Muscle of back (tissue), 11 donors: ENCODE measurements around the gene P2RY2. TPM values are rescaled to one million over a fixed set of nuclear protein-coding genes. Genes with fewer than 3 reads are reported as not detected.

ENCODE experiments used
- DNase-seq, 3 donors: peaks; one replicate each; pipeline versions ENCODE4 v3.0.0 to v3.0.0-alpha.2; 2013
- polyA plus RNA-seq, 10 donors: library from polyadenylated mRNA; unstranded; fragments of 120-200 nt; gene quantifications; one replicate each; pipeline ENCODE4 v1.2.1, GENCODE V29; 2013; ENCODE audit not compliant: insufficient read length in 10 of 10

Gene P2RY2
- polyA plus RNA-seq, 10 donors: 0.48 to 2.5 (median 0.83) TPM

DNA sequence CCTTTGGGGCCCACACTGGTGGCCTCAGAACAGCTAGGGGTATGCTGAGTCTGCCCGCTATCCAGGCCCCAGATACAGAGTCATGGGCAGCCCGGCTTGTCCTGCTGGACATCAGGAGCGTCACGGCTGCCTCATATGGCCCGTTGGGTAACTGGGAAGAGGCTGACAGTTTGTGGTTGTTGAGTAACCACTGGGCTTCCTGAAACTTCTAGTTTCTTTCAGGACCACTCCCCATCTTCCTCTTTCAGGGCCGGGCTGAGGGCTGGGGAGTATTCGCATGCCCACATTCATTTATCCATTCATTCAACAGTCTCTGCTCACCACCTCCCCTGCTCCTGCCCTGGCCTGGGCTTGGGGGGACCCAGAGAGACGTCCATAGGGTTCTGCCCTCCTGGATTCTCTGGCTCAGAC, 13.4 kb upstream of the P2RY2 start:
- no peak for DNase-seq

DNA sequence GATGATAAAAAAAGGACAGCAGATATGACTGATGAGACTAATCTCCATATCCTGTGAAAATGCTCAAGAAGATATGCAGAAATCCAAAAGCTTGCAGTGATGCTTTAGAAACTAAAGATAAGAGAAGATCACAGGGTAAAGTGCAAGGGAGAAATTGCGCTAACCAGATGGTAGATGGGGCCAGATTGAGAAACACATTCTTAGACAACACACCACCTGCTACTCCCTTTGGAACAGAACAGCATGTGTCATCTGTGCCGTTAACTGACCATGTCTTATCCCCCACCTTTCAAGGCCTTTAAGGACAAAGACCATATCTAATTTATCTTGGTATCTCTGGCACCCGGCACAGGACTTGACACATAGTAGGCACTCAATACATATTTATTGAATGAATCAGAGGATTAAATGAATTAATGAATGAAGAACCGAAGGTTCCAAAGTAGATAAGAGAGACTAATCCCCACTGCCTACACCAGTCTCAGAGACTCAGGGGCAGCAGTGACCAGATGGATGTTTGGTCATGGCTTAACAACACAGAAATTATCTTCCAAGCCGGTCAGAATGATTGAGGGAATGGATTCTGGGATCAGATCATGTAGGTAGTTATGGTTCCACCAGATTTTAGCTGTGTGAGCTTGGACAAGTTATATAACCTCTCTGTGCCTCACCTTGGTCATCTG, 12.3 kb upstream of the P2RY2 start:
- DNase-seq: no peak

GRCh38 chr11:73206801-73207200, 11.3 kb upstream of the P2RY2 start:
- no peak for DNase-seq

DNA sequence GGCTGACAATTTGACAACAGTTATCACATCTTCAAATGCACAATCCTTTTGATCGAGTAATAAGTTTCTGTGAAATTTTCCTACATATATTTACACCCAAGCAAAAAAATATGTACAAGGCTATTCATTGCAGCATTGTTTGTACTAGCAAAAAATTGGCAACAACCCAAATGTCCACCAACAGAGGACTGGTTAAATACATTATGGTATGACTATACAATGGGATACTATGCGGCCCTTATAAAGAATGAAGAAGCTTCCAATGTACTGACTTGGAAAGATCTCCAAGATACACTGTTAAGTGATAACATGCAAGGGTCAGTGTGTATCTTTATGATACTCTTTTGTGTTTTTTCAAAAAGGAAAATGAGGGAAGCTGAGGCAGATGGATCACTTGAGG, 8.2 kb upstream of the P2RY2 start:
- DNase-seq: no peak

DNA sequence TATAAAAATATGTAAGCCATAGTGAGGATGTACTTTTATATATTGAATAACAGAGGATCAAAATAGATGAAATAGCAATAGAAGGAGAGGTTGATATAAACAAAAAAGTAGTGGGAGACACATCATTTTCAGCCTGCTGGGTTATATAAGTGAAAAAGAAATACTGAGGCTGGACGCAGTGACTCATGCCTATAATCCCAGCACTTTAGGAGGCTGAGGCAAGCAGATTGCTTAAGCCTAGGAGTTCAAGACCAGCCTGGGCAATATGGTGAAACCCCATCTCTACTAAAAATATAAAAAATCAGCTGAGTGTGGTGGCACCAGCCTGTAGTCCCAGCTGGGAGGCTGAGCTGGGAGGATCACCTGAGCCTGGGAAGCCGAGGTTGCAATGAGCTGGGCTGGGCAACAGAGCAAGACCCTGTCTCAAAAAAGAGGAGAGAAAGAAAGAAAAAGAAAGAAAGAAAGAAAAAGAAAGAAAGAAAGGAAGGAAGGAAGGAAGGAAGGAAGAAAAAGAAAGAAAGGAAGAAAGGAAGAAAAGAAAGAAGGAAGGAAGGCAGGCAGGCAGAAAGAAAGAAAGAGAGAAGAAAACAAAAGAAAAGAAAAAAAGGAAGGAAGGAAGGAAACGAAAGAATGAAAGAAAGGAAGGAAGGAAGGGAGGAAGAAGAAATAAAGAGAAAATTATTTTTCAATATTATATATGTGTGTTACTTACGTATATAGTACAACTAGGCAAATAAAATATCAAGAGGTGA, 7.0 kb upstream of the P2RY2 start:
- no peak for DNase-seq

DNA sequence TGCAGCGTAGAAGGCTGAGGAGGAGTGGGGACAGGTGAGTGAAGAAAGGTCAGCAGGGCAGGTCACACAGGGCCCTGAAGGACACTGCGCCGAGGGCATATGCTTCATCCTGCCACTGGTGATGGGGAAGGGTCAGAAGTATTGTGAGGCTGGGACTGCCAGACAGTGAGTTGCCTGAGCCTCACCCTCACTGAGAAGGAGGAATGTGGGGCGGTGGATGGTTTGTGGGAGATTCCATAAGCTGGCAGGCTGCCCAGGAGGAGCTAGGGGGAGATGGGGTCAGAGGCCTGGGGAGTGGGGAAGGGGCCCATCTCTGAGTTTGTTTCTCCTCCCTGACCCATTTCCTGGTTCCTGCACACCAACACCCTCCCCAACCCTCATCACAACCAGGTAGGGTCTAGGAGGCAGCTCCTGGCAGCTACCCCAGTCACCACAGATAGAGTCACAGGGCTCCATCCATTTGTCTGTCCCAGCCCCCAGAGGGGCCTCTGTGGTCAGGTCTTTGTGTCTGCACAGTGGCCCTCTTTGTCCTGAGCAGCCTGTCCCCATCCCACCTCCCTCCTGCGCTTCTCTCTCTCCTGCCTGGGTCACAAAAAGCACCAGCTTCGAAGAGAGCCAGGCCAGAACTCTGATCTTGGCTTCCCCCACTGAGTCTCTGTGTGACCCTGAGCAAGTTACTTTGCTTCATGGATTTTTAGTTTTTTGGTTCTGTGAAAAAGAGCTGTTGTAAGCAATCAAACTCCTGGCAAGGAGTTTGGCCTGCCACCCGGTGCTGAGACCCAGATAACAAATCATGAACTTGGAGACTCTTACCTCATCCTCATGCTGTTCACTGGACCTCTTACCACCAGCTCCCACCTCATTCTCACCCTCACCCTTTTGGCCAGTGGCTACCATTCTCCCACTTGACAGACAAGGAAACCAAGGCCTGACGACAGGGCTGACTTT, 4.6 kb upstream of the P2RY2 start:
- DNase-seq: no peak

DNA sequence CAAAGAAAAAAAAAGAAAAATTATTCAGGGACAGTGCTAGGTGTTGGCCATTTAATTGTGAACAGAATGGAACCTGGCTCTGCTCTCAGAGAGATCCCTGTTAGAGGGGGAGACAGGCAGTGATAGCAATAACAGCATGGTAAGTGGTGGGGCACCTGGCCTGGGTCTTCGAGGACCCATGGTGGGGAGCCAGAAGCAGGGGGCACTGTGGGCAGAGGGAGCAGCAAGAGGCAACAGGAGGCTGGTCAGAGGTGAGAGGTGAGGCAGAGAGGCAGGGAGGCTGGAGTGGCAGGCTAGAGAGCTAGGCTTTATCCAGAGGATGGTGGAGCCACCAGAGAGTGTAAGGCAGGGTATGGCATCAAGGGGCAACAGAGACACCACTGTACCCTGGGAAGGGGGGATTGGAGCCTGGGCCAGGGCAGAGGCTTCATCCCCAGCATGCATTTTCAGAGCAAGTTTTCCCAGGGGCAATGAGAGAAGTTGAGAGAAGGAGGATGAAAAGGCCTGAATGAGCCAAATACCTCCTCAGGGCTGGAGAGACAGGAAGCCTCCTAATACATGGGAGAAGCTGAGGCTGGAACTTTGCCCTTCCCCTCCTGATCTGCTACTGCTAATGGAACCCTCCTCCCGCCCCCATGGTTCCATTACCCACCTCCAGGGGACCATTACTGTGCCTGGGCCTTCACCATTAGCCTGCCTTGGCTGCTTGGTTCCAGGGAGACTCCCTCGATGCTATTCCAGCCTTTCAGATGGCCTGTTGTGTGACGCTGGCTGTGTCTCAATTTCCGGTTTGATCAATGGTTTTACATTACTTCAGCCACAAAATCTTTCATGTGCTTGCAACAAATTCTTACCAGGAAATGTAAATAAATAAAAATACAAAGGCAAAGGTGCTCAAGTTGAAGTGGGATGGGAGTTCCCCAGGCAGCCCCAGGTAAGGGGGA, 2.6 kb upstream of the P2RY2 start:
- no peak for DNase-seq

DNA sequence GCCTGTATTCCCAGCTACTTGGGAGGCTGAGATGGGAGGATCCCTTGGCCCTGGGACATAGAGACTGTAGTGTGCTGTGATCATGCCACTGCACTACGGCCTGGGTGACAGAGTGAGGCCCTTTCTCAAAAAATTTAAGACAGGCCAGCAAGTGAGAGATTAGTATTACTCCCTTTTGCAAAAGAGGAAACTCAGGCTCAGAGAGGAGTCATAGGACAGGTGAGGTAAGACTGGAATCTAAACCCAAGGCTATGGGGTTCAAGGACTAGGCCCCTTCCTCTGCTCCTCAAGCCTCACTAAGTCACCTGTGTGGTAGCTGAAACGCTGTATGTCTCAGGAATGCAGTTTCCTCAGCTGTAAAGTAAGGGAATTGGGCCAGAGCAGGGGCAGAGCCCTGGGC, 1.6 kb upstream of the P2RY2 start:
- DNase-seq: no peak

DNA sequence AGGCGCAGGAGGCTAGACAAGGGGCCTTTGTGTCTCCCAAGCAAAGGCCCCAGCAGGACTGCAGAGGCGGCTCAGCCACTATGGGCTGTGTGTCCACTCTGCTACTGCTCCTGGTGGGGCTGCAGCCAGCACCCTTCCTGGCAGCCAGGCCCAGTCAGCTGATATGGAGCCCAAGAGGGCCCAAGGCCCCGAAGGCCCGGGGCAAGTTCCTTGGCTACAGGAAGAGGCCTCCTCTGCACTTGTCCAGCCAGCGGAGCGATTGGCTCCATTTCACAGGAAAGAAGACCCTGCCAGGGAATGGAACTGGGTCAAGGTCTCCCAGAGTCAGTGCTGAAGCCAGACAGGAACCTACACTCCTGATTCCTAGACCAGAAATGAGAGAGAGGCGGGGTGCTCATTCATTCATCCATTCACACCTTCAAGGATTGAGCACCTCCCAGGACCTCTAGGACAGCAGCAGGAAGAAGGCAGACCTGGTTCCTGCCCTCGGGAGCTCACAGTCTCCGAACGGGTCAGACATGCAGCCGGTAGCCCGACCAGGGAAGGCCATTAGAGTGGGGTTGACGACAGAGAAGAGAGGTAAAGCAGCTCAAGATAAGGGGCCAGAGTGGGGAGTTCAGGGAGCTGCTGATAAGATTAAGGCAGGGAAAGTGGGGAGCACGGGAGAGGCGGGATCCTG, 811 bp upstream of the P2RY2 start:
- no peak for DNase-seq

DNA sequence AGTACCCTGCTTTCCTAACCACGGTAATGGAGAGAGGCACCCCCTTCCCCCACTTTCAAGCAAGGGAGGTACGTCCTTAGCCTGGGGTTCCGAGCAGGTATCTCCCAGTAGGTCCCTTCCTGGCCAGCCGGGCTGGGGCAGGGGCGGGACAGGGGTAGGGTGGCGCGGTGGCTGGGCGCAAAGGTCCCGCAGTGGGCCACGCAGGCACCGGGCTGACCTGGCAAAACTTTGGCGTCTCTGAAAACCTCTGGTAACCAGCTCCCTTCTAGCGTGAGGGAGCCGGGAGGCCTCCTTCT, 323 bp upstream of the P2RY2 start:
- no peak for DNase-seq

GRCh38 chr11:73218830-73219215, 742 bp downstream of the P2RY2 start:
- DNase-seq: no peak

- DNase-seq: no peak
These were observed 1.6 kb downstream of the P2RY2 start for GRCh38 chr11:73219396-73220285.

- DNase-seq: no peak
These were observed 3.4 kb downstream of the P2RY2 start for GRCh38 chr11:73221451-73221850.

GRCh38 chr11:73221996-73222395, 3.9 kb downstream of the P2RY2 start:
- no peak for DNase-seq

- DNase-seq: no peak
These were observed 6.1 kb downstream of the P2RY2 start for GRCh38 chr11:73223998-73224730.

DNA sequence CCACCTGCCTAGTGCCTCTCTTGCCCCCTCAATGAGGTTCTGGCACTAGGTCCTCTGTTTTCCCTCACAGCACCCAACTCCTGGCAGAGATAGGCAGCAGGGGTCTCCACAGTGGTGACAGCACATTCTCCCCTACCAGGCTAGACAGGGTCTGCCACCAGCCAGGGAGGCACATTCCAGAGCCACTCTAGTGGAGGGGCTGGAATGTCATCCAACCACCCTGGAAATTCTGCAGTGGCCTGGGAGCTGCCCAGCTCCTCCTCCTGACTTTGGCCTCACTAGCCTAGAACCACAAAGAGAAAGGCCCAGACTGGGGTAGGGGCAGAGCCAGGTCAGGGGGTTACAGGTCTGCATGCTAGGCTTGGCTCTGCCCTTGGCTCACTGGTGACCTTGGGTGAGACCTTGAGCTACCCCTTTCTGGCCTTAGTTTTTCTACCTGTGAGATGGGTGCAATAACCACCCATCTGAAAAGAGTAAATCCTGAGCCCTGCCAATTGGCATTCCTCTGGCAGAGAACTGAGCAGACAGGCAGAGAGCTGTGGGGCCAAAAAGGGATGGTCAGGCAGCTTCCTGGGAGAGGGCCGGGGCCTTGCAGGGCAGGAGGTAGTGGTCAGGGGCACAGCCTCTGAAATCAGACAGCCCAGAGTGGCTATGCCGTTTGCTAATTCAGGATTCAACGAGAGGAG, 7.1 kb downstream of the P2RY2 start:
- no peak for DNase-seq

- DNase-seq: no peak
These were observed 7.8 kb downstream of the P2RY2 start for GRCh38 chr11:73225851-73226250.

DNA sequence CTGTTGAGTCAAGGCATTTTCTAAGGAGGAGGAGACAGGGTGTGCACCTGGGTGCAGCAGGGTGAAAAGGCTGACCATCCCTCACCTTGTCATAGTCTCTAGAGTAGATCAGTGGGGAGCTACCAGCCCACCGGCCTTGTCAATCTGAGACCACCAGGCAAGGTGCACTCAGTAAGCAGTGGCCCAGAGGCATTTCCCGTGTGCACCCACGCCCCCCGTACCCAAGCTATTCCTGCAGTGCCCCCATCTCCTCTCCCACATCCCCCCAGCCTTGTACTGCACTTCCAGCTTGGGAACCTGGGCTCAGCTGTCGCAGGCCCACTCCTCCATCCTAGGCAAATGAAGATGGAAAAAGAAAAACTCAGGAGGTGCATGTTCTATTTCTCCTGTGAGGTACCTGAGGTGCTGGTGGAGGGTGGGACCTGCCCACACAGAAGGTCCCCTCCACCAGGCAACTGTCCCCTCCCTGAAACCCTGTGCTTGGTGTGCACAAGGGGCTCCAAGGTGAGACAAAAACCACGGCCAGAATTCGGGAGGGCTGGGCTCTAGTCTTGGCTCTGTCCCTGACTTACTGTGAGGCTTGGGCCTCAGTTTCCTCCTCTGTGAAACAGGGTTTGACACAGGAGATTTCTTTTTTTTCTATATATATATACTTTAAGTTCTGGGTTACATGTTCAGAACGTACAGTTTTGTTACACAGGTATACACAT, 8.4 kb downstream of the P2RY2 start:
- no peak for DNase-seq
